Chondrocyte (in vitro differentiated cells): ENCODE data around the gene RERE. TPM values are rescaled to one million over a fixed set of nuclear protein-coding genes. Genes with fewer than 3 reads are reported as not detected.

Experiments
- DNase-seq: peaks from one replicate; pipeline ENCODE4 v3.0.0; 2021; ENCODE audit warnings: mixed read lengths, low spot score
- H3K27ac Mint-ChIP-seq: one replicate; pipeline ENCODE4 v1.8.0; 2021; ENCODE audit warnings: mild to moderate bottlenecking, moderate library complexity, mixed read lengths; ENCODE audit not compliant: unreplicated experiment
- H3K27me3 Mint-ChIP-seq: 2 replicates; pipeline ENCODE4 v1.8.0; 2021; ENCODE audit warnings: low read depth, mixed read lengths
- H3K36me3 Mint-ChIP-seq: 2 replicates; pipeline ENCODE4 v1.8.0; 2021; ENCODE audit warnings: low read depth, mixed read lengths
- H3K4me1 Mint-ChIP-seq: 2 replicates; pipeline ENCODE4 v1.8.0; 2021; ENCODE audit warnings: low read depth, mild to moderate bottlenecking, mixed read lengths
- H3K4me3 Mint-ChIP-seq: one replicate; pipeline ENCODE4 v1.8.0; 2021; ENCODE audit warnings: mild to moderate bottlenecking, moderate library complexity, mixed read lengths; ENCODE audit not compliant: unreplicated experiment
- H3K9me3 Mint-ChIP-seq: 2 replicates; pipeline ENCODE4 v1.8.0; 2021; ENCODE audit warnings: low read depth, mixed read lengths
- microRNA-seq: library from miRNA; unstranded; fragments of <30 nt; microRNA quantifications from one replicate; pipeline ENCODE4 v1.2.0, GENCODE V29; 2020; ENCODE audit warnings: borderline number of aligned reads
- total RNA-seq: library from RNA; stranded (reverse); gene quantifications from 3 replicates; pipeline ENCODE4 v1.2.1, GENCODE V29; 2021
- TF ChIP-seq, protein P1 (sequence below): fragments of 200-600 bp; sonication (generic); IDR thresholded peaks from 2 replicates; pipeline ENCODE4 v1.5.0; 2021; ENCODE audit warnings: antibody characterized with exemption, mild to moderate bottlenecking, moderate library complexity

The RERE gene
- total RNA-seq, 1 donor from 2014 or later = 64.9 TPM

DNA sequence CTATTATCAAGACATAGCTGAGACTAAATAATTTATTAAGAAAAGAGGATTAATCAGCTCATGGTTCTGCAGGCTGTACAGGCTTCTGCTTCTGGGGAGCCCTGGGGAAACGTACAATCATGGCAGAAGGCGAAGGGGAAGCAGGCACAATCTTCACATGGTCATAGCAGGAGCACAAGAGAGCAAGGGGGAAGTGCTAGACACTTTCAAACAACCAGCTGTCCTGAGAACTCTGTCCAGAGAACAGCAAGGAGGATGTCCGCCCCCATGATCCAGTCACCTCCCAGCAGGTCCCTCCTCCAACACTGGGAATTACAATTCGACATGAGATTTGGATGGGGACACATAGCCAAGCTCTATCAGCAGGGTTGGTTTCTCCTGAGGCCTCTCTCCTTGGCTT is 509.8 kb downstream of the RERE start:
- no peaks in the 10 kb centered on the region for H3K36me3 Mint-ChIP-seq
- peaks cover 8% of the 10 kb centered on the region for H3K4me1 Mint-ChIP-seq
- H3K27ac Mint-ChIP-seq = no peak overlapping the region
- H3K9me3 Mint-ChIP-seq = peaks cover 10% of the 10 kb centered on the region
- TF ChIP-seq, protein P1, sequence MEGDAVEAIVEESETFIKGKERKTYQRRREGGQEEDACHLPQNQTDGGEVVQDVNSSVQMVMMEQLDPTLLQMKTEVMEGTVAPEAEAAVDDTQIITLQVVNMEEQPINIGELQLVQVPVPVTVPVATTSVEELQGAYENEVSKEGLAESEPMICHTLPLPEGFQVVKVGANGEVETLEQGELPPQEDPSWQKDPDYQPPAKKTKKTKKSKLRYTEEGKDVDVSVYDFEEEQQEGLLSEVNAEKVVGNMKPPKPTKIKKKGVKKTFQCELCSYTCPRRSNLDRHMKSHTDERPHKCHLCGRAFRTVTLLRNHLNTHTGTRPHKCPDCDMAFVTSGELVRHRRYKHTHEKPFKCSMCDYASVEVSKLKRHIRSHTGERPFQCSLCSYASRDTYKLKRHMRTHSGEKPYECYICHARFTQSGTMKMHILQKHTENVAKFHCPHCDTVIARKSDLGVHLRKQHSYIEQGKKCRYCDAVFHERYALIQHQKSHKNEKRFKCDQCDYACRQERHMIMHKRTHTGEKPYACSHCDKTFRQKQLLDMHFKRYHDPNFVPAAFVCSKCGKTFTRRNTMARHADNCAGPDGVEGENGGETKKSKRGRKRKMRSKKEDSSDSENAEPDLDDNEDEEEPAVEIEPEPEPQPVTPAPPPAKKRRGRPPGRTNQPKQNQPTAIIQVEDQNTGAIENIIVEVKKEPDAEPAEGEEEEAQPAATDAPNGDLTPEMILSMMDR = no peak
- H3K27me3 Mint-ChIP-seq = no peaks in the 10 kb centered on the region
- H3K4me3 Mint-ChIP-seq = no peak overlapping the region
- no peak for DNase-seq

- no peaks in the 10 kb centered on the region for H3K9me3 Mint-ChIP-seq
These were observed 513.6 kb downstream of the RERE start for GRCh38 chr1:8303876-8304275.

GRCh38 chr1:8303141-8303540 is 514.3 kb downstream of the RERE start:
- H3K36me3 Mint-ChIP-seq = no peaks in the 10 kb centered on the region
- TF ChIP-seq, protein P1 = no peak
- no peak overlapping the region for H3K4me3 Mint-ChIP-seq
- H3K9me3 Mint-ChIP-seq = no peaks in the 10 kb centered on the region
- no peaks in the 10 kb centered on the region for H3K27me3 Mint-ChIP-seq
- no peak for DNase-seq
- H3K4me1 Mint-ChIP-seq = peaks cover 14% of the 10 kb centered on the region
- H3K27ac Mint-ChIP-seq = no peak overlapping the region

More at GRCh38 chr1:8303876-8304275, 513.6 kb downstream of the RERE start:
- H3K27me3 Mint-ChIP-seq = no peaks in the 10 kb centered on the region
- no peak overlapping the region for H3K4me3 Mint-ChIP-seq
- TF ChIP-seq, protein P1 = no peak
- H3K4me1 Mint-ChIP-seq = peaks cover 14% of the 10 kb centered on the region
- DNase-seq = no peak
- no peak overlapping the region for H3K27ac Mint-ChIP-seq
- no peaks in the 10 kb centered on the region for H3K36me3 Mint-ChIP-seq

Small RNA genes lying within 50 kb of the gene (microRNA-seq; reads per million reads assigned to microRNA genes)
- not detected for gene MIR6728

Other genes starting within 250 kb of the RERE start
- 955 to 1,165 TPM (median 1,154 TPM) in 3 replicates for gene ENO1, start 61.0 kb upstream of the RERE start, total RNA-seq
- gene CA6, start 128.2 kb upstream of the RERE start, total RNA-seq = not detected in 3 replicates
- gene SLC2A7, start 208.8 kb upstream of the RERE start, total RNA-seq = not detected in 3 replicates